HL-60 (cell line): Measurements from ENCODE around the gene PTPRF.

Experiments
- GABPA ChIP-seq: IDR thresholded peaks from 2 replicates; pipeline ENCODE4 v1.6.1; 2012; ENCODE audit warnings: low read depth
- POLR2AphosphoS5 ChIP-seq: IDR thresholded peaks from 2 replicates; pipeline ENCODE4 v1.6.1; 2012; ENCODE audit warnings: low read depth
- SPI1 ChIP-seq: IDR thresholded peaks from 2 replicates; pipeline ENCODE4 v1.6.1; 2012; ENCODE audit warnings: low read depth, mild to moderate bottlenecking, borderline replicate concordance
- TF ChIP-seq, protein P1 (sequence below): IDR thresholded peaks from one replicate; pipeline ENCODE4 v1.5.1; 2011; ENCODE audit warnings: low read length, control low read depth, inconsistent platforms; ENCODE audit not compliant: insufficient read depth
- TF ChIP-seq, protein P2 (sequence below): IDR thresholded peaks from 2 replicates; pipeline ENCODE4 v1.6.1; 2012; ENCODE audit warnings: low read depth; ENCODE audit not compliant: insufficient replicate concordance

DNA sequence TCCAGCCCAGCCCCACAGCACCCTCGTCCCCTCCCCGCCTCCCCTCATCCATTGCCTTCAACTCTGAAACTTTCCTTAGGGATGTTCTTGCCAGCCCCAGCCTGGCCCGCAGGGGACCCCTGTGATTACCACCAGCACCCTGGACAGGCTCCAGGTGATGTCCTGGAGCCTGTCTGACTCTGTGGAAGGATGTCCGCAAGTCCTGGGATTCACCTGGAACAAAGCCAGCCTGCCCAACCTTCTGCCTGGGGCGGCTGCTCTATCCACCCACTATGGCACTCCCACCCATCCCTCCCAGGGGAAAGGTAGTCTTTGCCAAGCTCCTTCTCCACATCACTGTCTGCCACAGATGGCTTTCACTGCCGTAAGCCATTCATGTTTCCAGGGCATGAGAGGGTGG is 24.4 kb upstream of the PTPRF start:
- TF ChIP-seq POLR2AphosphoS5, result no peak
- TF ChIP-seq, protein P1, sequence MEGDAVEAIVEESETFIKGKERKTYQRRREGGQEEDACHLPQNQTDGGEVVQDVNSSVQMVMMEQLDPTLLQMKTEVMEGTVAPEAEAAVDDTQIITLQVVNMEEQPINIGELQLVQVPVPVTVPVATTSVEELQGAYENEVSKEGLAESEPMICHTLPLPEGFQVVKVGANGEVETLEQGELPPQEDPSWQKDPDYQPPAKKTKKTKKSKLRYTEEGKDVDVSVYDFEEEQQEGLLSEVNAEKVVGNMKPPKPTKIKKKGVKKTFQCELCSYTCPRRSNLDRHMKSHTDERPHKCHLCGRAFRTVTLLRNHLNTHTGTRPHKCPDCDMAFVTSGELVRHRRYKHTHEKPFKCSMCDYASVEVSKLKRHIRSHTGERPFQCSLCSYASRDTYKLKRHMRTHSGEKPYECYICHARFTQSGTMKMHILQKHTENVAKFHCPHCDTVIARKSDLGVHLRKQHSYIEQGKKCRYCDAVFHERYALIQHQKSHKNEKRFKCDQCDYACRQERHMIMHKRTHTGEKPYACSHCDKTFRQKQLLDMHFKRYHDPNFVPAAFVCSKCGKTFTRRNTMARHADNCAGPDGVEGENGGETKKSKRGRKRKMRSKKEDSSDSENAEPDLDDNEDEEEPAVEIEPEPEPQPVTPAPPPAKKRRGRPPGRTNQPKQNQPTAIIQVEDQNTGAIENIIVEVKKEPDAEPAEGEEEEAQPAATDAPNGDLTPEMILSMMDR, result no peak
- TF ChIP-seq, protein P2, sequence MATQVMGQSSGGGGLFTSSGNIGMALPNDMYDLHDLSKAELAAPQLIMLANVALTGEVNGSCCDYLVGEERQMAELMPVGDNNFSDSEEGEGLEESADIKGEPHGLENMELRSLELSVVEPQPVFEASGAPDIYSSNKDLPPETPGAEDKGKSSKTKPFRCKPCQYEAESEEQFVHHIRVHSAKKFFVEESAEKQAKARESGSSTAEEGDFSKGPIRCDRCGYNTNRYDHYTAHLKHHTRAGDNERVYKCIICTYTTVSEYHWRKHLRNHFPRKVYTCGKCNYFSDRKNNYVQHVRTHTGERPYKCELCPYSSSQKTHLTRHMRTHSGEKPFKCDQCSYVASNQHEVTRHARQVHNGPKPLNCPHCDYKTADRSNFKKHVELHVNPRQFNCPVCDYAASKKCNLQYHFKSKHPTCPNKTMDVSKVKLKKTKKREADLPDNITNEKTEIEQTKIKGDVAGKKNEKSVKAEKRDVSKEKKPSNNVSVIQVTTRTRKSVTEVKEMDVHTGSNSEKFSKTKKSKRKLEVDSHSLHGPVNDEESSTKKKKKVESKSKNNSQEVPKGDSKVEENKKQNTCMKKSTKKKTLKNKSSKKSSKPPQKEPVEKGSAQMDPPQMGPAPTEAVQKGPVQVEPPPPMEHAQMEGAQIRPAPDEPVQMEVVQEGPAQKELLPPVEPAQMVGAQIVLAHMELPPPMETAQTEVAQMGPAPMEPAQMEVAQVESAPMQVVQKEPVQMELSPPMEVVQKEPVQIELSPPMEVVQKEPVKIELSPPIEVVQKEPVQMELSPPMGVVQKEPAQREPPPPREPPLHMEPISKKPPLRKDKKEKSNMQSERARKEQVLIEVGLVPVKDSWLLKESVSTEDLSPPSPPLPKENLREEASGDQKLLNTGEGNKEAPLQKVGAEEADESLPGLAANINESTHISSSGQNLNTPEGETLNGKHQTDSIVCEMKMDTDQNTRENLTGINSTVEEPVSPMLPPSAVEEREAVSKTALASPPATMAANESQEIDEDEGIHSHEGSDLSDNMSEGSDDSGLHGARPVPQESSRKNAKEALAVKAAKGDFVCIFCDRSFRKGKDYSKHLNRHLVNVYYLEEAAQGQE, result no peak
- TF ChIP-seq GABPA, result no peak
- no peak for TF ChIP-seq SPI1
